H4 (cell line): ENCODE results near the gene USP22. TPM values are rescaled to one million over a fixed set of nuclear protein-coding genes. Genes with fewer than 3 reads are reported as not detected.

ENCODE experiments used
- DNase-seq: peaks from one replicate; pipeline ENCODE4 v3.0.0-alpha.2; 2015; ENCODE audit warnings: low spot score
- total RNA-seq: library from RNA; depleted of rRNA; stranded (reverse); fragments of >200 nt; shearing (Covaris generic); gene quantifications from 2 replicates; pipeline ENCODE4 v1.2.3, GENCODE V29; 2014; rRNA removed

Gene USP22
- total RNA-seq, 1 experiment from 2014 or later = 179 TPM

- no peak for DNase-seq
These were observed 81.9 kb downstream of the USP22 start for GRCh38 chr17:20960871-20961270.

GRCh38 chr17:20955427-20956323 lies 87.1 kb downstream of the USP22 start:
- DNase-seq = no peak

GRCh38 chr17:20954794-20955193 lies 88.0 kb downstream of the USP22 start:
- DNase-seq = no peak

- no peak for DNase-seq
These were observed 90.6 kb downstream of the USP22 start for GRCh38 chr17:20952183-20952582.

Other genes with a start within 250 kb of the USP22 start
- 16.2 and 37.0 TPM in 2 replicates for gene DHRS7B, start 84.0 kb upstream of the USP22 start, total RNA-seq
- 15.7 and 33.0 TPM in 2 replicates for gene TMEM11, start 171.2 kb upstream of the USP22 start, total RNA-seq
- gene NATD1, start 210.4 kb upstream of the USP22 start, total RNA-seq = 0.21 and 0.81 TPM in 2 replicates
- 5.8 and 7.6 TPM in 2 replicates for gene MAP2K3, start 241.7 kb upstream of the USP22 start, total RNA-seq